ENCODE data around the gene CYTH2.

Gene CYTH2

GRCh38 chr19:48452289-48453190 lies 16.6 kb upstream of the CYTH2 start:
- no peak for TF ChIP-seq CTCF (IDR thresholded peaks at IDR 0.05; ENCODE audit: low read depth, low read length)
- DNase-seq (ENCODE audit: extremely low read depth, low read depth) = no peak

GRCh38 chr19:48454150-48454730 lies 14.9 kb upstream of the CYTH2 start:
- no peak for DNase-seq (ENCODE audit: extremely low read depth, low read depth)
- TF ChIP-seq CTCF (IDR thresholded peaks at IDR 0.05; ENCODE audit: low read depth, low read length) = no peak

GRCh38 chr19:48455171-48455907 lies 13.8 kb upstream of the CYTH2 start, which contains the start of gene KCNJ14:
KCNJ14 (plus strand) TSS chr19:48455574; CDS start chr19:48461725, 6,151 bp downstream.
- no peak for DNase-seq (ENCODE audit: extremely low read depth, low read depth)
- TF ChIP-seq CTCF (IDR thresholded peaks at IDR 0.05; ENCODE audit: low read depth, low read length) = no peak

- no peak for TF ChIP-seq CTCF (IDR thresholded peaks at IDR 0.05; ENCODE audit: low read depth, low read length)
- DNase-seq (ENCODE audit: extremely low read depth, low read depth) = no peak
Observed at GRCh38 chr19:48455908-48456562, 13.1 kb upstream of the CYTH2 start.

- no peak for TF ChIP-seq CTCF (IDR thresholded peaks at IDR 0.05; ENCODE audit: low read depth, low read length)
- no peak for DNase-seq (ENCODE audit: extremely low read depth, low read depth)
Observed at GRCh38 chr19:48456864-48457263, 12.3 kb upstream of the CYTH2 start.

- TF ChIP-seq CTCF (IDR thresholded peaks at IDR 0.05; ENCODE audit: low read depth, low read length) = no peak
- DNase-seq (ENCODE audit: extremely low read depth, low read depth) = no peak
Observed at GRCh38 chr19:48458016-48458415, 11.2 kb upstream of the CYTH2 start.
